ENCODE measurements around the gene TERC.

The TERC gene

DNA sequence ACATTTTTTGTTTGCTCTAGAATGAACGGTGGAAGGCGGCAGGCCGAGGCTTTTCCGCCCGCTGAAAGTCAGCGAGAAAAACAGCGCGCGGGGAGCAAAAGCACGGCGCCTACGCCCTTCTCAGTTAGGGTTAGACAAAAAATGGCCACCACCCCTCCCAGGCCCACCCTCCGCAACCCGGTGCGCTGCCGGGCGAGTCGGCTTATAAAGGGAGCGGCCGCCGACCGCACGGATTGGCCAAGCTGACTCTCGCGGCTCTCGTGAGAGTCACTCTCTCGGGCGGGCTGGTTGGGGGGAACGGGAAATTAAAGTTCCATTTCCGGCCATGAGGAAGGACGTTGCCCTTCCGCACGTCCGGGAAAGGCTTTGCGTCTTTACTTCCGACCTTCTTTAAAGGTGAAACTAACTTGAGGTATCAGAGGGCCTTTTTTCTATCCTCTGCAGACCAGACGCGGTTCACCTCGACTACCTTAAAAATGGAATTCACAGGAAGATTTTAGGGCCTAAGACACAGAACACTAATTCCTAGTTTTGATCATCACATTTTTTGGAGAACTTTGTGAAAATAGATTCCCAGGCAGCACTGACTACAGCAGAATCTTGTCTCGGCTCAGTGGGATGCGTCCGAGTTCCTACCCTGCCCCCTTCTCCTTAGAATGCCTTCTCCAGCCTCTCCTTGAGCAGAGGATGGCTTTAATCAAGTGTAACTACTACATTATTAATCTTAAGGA is at the start of gene TERC:
TSS of gene TERC (minus strand) at position 179 of the 731 bp plus-strand sequence.
- peak; percentile 86 for FAIRE-seq

DNA sequence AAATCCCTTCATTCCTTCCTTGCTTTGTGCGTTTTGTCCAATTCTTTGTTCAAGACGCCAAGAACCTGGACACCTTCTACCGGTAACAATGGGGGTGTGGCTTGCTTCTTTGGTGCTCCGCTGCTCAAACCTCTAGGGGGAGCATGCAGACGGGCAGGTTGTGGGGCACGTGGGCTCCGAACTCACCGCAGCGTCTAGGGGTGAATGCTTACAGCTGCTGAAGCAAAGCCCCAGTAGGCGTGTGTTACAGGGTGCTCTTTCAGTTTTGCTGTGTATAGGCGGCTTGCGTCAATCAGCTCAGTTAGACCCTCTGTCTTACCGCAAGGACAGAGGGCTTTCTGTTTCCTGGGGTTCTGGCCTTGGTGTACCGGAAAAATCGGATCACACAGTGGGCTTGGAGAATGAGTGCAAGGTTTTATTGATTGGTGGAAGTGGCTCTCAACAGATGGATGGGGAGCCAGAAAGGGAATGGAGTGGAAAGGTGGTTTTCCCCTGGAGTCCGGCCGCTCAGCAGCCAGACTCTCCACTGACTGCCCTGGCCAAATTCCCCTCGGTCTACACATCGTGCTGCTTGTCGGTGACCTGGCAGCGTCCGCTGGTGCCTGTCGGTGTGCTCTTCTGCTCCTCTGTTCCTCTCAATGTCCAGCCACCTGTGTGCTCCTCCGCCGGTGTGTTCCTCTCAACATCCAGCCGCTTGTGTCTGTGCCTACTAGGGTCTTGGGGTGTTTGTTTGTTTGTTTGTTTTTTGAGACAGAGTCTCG is 49.1 kb upstream of the TERC start:
- no peak for FAIRE-seq

DNA sequence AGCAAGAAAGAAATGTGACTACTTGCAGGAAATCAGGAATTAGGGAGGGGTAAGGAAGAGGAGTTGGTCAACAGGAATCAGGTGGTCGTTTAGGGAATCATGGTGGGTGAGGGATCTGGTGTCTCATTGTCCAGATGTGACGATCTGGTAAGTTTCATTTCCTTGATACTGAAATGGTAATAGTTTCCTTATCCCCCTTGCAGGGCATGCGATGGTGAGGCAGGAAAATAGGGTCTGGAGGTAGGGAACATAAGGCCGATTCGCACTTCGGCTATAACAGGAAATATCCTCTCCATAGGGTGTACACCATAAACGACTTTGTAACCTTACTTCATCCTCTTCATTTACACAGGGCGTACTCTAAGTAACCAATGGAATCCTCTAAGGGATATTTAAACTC is 48.4 kb upstream of the TERC start:
- no peak for FAIRE-seq

DNA sequence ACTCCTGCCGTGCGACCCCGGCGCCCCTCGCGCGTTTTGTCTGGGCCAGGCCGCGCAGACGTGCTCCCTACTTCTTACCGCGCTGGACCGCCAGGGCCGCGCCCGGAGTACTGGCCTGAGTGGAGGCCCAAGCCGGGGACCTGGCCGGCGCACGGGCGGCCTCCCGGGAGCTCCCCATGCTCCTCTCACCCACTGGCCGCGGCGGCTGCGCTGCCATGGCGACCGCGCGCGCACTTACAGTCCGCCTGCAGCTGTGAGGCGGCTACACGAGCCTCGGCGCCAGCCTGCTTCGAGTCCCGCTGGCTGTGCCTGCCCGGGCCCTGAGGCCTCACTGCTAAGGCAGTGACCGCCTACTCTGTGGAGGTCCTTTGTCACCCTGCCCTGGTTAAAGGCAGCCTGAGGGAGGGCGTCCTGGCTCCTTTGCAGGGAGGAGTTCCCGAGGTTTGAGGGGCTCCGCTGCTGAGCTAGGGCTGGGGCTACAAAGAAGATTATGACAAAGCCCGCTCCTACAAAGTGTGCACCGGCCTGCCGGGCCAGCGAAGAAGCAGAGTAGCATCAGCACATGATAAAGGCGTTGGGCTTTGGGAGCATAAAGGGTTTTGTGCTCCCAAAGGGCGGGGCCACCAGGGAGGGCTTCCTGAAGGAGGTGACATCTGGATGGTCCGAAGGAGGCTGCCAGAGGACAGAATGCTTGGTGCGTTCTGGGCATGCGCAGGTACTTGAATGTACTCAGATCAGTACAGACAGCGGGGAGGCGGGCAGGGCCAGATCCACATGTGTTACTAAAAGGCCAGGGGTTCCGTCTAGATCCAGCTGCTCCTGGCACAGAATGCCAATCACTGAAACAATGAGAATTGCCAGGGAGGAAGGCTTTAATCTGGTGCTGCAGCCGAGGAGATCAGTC is 47.7 kb upstream of the TERC start, which contains the start of the genes LRRC34 and LRRIQ4:
TSS of gene LRRC34 (minus strand) at position 573 of the 904 bp plus-strand sequence. CDS start at position 217, 356 bp downstream.
TSS of gene LRRIQ4 (plus strand) at position 539 of the 904 bp plus-strand sequence. CDS start 9,052 bp downstream, outside the sequence.
- no peak for FAIRE-seq

DNA sequence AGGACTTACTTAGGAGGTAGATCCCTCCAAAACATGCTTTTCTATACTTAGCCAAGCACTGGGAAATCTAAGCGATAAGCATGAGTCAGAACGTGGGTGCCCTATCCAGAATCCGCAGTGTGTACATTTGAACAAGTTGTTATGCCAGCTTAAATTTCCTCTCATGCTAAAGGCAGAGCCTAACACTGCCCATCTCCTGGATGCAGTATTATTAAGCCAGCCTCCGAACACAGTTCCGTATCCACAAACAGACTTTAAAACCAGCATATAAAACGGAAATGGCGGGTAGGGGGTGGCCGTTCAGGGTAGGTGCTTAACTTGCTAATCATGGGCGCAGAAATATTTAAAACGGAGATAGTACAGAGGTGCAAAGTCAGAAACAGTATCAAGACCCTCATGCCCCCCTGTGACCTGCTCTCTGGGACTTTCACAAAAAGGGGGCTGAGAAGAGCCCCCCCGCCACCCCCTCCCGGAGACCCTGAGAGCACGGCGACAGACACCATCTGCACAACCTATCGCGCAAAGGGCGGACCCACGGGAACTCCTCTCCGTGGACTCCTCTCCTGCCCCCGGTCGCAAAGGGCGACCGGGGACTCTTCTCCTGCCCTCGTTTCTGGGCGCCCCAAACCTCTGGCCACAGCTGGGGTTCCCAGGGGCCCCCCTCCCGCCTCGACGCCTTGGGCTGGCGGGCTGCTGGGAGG is 46.9 kb upstream of the TERC start:
- FAIRE-seq: no peak

DNA sequence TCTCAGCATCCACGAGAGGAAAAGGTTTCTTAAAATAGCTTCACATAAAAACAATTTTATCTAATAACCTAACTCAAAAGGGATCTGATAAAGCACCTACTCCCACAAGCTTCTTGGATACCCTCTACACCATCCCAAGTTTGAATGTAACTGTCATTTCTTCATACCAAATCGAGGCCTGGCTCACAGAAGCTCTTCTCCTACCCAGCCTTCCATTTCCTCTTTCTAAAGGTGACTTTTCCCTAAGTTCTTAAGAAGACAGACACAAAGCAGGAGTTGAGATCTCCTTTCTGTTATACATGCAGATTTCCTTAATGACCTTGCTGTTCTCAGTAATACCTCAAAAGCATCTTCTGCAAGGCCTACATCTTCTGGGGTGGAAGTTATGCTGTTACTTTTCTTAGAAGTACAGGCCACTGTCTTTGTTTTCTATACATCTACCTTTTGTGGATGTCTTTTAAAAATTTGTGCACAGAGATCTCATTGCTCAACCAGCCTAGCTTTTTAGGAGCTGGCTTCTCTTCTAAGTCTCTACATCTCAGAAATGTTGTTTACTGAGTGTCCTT is 44.5 kb upstream of the TERC start:
- FAIRE-seq: no peak

DNA sequence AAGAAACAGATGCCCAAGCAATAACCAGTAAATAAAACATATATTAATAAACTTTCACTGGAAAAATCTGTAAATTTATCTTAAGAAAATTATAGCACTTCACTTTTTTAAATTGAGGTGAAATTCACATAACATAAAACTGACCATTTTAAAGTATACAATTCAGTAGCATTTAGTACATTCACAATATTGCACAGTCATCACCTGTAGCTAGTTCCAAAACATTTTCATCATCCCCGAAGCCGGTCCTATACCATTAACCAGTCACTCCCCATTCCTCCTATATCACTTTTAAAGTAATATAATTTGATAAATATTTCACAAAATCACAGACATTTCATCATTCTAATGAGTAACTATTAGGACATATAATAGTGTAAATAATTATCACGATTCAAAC is 39.8 kb upstream of the TERC start:
- no peak for FAIRE-seq

DNA sequence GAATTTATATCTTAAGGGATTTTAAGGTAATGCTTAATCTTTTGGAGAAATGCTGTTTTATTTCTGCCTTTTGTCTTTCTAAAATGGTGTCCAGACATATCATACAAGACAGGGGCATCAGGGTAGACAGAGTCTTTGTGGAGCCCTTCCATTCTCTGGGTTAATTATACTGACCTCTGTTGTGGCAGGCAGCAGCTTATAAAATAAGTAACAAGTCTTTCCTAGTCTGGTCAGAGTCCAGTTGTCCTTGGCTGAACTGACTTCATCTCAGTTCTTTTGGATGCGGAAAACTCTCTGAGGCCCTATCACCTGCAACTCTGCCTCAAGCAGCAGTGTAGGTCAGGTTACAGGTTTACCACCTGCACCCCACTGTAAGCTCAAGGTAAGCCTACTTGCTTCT is 27.5 kb upstream of the TERC start:
- no peak for FAIRE-seq

DNA sequence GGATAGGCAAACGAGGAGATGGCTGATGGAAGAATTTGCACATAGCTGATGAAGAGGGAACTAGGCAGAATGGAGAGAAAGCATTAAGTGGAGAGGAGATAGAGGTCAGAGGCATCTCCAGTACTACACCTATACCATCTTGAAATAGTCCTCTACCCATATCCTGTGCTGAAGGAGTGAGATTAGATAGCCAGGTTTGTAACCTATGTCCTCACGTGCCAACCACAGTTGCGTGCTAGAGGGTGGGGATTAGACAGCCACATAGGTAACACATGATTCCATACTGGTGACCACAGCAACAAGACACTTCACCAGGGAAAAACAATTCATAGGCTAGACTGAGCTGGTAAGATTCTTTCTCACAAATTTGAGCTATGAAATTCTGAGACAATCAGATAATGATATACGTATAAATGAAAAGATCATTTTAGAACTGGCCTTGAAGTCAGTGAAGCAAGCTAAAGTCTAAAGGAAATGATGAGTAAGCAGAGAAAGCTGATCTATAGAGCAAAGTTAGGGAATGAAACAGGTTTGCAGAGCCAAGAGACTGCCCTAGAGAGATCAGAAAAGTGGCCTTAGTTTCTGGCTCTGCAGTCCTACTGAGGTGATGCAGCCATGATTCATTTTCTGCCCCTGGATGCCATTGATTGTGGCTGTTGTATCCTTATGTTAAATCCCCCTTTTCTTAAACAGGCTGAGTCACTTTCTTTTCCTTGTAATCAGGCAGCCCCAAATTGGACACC is 26.0 kb upstream of the TERC start:
- FAIRE-seq: no peak

DNA sequence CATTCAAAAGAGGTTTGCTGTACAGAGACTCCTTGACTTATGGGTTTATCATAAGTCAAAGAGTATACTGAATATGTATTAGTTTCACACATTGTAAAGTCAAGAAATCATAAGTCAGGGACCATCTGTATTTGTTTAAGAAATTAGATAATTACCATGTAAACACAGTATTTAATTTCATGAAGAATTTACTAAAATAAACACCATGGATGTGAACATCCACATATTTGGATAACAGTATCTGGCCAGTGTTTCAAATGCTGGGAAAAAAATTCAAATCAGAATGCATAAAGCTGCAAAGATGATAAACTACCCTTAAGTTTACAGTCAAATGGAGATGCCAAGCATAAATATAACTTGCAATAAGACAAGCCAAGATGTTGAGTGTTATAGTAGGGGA is 25.4 kb upstream of the TERC start:
- FAIRE-seq: no peak

DNA sequence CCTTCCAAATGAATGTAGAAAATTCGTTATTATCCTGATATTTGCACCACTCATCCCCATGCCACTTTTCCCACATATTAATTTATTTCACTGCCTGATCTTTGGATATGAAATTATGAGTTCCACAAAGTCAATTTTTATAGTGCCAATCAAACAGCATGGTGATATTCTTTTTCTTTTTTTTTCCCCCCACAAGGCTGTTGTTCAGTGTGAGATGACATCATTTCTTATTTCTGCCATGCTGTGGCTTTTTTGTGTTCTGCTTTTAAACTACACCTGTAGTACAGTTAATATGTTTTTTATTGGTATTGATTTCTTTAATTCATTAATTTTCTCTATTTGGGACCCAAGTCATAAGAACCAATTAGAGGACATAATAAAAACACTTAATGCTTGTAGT is 22.9 kb upstream of the TERC start:
- FAIRE-seq: no peak

DNA sequence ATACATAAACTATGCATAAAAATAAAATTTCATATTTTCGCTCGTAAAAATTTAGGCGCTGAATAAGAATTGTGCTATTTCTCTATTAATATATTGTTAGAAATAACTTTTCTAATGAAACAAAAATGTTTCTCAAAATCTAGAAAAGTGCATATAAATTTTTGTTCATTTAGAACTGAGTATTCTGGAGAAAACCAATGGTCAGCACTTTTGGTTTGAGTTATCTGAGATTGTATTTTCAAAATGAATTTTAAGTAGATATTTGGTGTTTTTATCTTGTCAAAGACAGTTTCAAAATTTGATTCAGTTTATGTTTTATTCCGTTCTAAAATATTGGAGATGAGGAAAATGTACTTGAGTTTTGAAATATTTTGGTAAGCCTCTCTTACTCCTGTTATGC is 22.3 kb upstream of the TERC start:
- no peak for FAIRE-seq

DNA sequence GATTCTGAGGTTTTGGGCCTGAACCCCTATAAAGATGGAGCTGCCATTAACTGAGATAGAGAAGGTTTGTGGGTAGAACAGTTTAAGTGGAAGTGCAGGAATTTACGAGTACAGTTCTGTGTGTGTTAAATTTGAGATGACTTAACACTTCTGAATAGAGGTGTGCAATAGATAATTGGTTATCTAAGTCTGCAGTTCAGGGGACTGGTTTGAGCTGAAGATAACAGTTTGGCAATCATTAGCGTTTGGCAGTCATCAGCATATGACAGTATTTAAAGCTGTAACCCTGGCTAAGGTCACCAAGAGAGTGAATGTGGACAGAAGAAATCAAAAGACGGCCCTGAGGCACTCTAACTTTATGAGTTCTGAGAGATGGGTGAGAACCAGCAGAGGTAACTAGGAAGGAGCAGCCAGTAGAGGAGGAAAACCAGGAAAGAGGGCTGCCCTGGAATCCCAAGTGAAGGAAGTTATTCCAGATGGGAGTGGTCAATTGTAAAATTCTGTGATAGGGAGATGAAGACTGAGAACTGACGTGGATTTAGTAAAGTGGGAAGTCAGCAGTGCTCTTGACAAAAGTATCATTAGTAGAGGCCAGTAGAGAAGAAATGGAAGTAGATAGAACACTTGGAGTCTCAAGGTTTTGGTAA is 16.5 kb upstream of the TERC start:
- no peak for FAIRE-seq

DNA sequence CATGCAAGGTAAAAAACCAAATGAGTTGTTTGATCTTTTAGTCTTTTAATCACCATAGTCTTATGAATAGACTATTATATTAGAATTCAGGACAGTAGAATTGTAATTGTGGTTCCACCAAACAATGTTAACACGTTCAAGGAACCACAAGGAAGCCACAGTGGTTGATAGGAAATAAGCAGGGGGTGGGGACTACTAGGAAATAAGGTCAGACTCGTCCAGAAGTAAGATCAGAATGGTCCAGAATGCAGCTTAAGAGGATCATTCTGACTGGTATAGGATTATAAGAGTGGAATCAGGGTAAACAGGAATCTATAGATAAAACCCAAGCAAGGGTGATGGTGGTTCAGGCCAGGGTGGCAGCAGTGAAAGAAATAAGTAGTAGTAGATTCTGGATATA is 15.9 kb upstream of the TERC start:
- no peak for FAIRE-seq

DNA sequence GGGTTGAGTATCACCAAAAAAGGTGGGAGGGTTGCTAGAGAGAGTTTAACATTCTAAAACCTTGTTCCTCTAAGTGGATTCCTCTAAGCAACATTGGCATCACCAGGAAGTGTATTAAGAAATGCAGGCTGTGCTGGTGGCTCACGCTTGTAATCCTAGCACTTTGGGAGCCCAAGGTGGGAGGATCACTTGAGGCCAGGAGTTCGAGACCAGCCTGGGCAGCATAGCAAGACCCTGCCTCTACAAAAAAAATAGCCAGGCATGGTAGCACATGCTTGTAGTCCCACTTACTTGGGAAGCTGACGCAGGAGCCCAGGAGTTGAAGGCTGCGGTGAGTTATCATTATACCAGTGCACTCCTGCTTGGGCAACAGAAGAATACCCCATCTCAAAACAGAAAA is 13.0 kb upstream of the TERC start:
- FAIRE-seq: no peak

DNA sequence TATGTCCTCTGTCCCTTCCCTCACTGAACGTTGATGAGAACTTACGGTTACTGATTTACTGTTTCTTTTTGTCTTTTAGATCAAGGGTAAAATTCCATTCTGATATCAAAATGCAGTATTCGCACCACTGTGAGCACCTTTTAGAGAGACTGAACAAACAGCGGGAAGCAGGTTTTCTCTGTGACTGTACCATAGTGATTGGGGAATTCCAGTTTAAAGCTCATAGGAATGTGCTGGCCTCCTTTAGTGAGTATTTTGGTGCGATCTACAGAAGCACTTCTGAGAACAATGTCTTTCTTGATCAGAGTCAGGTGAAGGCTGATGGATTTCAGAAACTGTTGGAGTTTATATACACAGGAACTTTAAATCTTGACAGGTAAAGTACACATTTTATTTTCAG is 9.3 kb upstream of the TERC start:
- FAIRE-seq: no peak

DNA sequence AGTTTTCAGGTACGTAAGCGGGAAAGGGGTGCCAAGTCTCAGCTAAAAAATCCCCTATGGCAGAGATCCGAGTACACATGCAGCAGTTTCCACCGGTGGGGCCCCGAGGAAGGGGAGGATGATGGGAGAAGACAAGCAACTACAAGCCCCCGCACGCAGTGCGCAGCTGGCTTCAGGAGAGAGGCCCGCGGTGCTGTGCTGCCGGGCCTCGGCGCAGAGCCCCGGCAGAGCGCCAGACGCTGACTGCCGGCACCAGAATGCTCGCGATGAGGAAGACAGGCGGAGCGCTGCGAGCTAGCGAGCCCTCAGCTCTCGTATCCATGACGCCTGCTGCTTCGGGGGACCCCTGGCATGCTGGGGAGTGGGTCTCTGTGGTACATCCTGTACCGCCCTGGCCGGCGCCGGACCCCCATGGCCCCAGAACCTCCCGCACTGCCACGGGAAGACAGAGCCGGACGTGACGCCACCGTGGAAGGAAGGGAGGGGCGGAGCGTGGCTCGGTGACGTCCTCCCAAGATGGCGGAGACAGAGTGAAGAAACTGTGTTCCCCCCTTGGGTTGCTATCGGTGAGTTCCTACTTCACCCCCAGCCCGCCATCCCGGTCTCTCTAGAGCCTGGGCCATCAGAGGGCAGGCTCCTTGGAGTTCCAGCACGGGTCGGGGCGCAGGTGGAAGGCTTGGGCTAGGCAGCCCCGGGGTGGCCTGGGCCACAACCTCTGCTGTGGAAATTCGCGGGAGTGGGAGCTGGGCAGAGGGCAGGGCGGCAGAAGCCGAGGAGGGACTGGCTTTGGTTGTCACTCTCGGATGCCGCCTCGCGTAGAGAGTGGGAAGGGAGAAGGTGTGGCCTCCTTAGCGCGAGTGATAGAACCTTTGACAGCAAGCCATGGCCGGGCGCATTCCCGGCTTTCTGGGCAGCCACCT is 8.3 kb upstream of the TERC start, which contains the start of gene MYNN:
TSS of gene MYNN (plus strand) at position 500 of the 920 bp plus-strand sequence. CDS start 900 bp downstream, outside the sequence.
- FAIRE-seq: no peak

DNA sequence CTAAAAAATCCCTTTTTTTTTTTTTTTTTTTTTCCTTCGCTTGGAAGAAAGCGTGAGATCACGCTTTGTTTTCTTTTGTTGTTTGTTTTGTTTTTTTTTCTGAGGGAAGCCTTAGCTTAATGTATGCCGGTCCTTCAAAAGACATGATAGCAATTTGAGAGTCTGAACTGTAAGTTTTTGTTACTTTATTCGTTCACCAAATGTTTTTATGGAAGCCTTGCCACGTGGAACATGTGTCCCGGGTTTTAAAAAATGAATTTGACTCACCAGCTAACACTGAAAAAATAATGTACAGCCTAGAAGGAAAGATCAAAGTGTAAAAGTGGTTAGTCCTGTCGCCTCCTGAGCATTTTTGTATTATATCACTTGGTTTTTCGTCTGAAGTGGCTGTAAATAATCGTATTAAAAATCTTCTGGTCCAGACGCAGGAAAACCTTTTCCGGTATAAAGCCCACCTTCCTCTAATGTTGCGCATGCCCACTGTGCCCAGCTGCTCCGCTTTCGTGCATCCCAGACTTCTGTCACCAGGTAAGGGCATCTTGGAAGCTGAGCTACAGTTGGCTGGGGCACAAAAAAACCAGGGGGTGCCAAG is 7.5 kb upstream of the TERC start:
- no peak for FAIRE-seq
